HEK293T (cell line): Measurements from ENCODE around the gene CYP2R1.
"Not testable (repeated sequence)": the region's sequence is repeated elsewhere in the genome, so short reads cannot be mapped to it uniquely, and the experiment has no call there.

Experiments used
- ARNT ChIP-seq: fragments of 450-650 bp; IDR thresholded peaks from 2 replicates; pipeline ENCODE4 v1.6.1; 2017; ENCODE audit warnings: mild to moderate bottlenecking
- BHLHE40 ChIP-seq: fragments of 450-650 bp; IDR thresholded peaks from 2 replicates; pipeline ENCODE4 v1.6.1; 2016; ENCODE audit warnings: mild to moderate bottlenecking, moderate library complexity, borderline replicate concordance
- CTBP1 ChIP-seq: fragments of 450-650 bp; IDR thresholded peaks from 2 replicates; pipeline ENCODE4 v1.6.1; 2016; ENCODE audit warnings: borderline replicate concordance
- ELF4 ChIP-seq: fragments of 450-650 bp; IDR thresholded peaks from 2 replicates; pipeline ENCODE4 v1.6.1; 2017; ENCODE audit warnings: antibody characterized with exemption
- FOXA1 ChIP-seq: fragments of 450-650 bp; IDR thresholded peaks from 2 replicates; pipeline ENCODE4 v1.6.1; 2016; ENCODE audit warnings: mild to moderate bottlenecking
- FOXM1 ChIP-seq: fragments of 450-650 bp; IDR thresholded peaks from 2 replicates; pipeline ENCODE4 v1.6.1; 2017; ENCODE audit warnings: mild to moderate bottlenecking, borderline replicate concordance
- HDGF ChIP-seq: fragments of 450-650 bp; IDR thresholded peaks from 2 replicates; pipeline ENCODE4 v1.6.1; 2017; ENCODE audit warnings: antibody characterized with exemption, borderline replicate concordance
- L3MBTL2 ChIP-seq: fragments of 450-650 bp; conservative IDR thresholded peaks from 2 replicates; pipeline ENCODE4 v1.6.1; 2016; ENCODE audit warnings: mild to moderate bottlenecking
- LEF1 ChIP-seq: fragments of 450-650 bp; IDR thresholded peaks from 2 replicates; pipeline ENCODE4 v1.6.1; 2017; ENCODE audit warnings: mild to moderate bottlenecking, borderline replicate concordance
- NFRKB ChIP-seq: fragments of 450-650 bp; IDR thresholded peaks from 2 replicates; pipeline ENCODE4 v1.6.1; 2016; ENCODE audit warnings: mild to moderate bottlenecking, moderate library complexity
- PKNOX1 ChIP-seq: fragments of 450-650 bp; IDR thresholded peaks from 2 replicates; pipeline ENCODE4 v1.6.1; 2016
- SP1 ChIP-seq: fragments of 450-650 bp; IDR thresholded peaks from 2 replicates; pipeline ENCODE4 v1.6.1; 2017
- SUZ12 ChIP-seq: fragments of 450-650 bp; IDR thresholded peaks from 2 replicates; pipeline ENCODE4 v1.6.1; 2016; ENCODE audit warnings: mild to moderate bottlenecking
- ZNF384 ChIP-seq: fragments of 450-650 bp; IDR thresholded peaks from 2 replicates; pipeline ENCODE4 v1.6.1; 2016

GRCh38 chr11:14863775-14864174, 28.3 kb downstream of the CYP2R1 start:
- not testable (repeated sequence) for TF ChIP-seq BHLHE40, ZNF384, ELF4, SP1, FOXM1, HDGF, PKNOX1, FOXA1, NFRKB, CTBP1, SUZ12, ARNT, LEF1, L3MBTL2
